Left ventricle myocardium inferior (tissue), 1 donor: Measurements from ENCODE around the gene STING1. TPM values are rescaled to one million over a fixed set of nuclear protein-coding genes. Genes with fewer than 3 reads are reported as not detected.

ENCODE experiments used
- DNase-seq: peaks from one replicate; pipeline ENCODE4 v3.0.0-alpha.2; 2020
- H3K27ac ChIP-seq: fragments of 200-600 bp; replicated peaks from 2 replicates; pipeline ENCODE4 v1.8.0; 2021
- H3K27me3 ChIP-seq: fragments of 200-600 bp; 2 replicates; pipeline ENCODE4 v1.8.0; 2021; ENCODE audit warnings: low read depth
- H3K36me3 ChIP-seq: fragments of 200-600 bp; 2 replicates; pipeline ENCODE4 v1.8.0; 2021
- H3K4me1 ChIP-seq: fragments of 200-600 bp; 2 replicates; pipeline ENCODE4 v1.8.0; 2021
- H3K4me3 ChIP-seq: fragments of 200-600 bp; 2 replicates; pipeline ENCODE4 v1.8.0; 2021; ENCODE audit warnings: mild to moderate bottlenecking, moderate library complexity
- H3K9me3 ChIP-seq: fragments of 200-600 bp; replicated peaks from 2 replicates; pipeline ENCODE4 v1.8.0; 2021
- CTCF ChIP-seq: fragments of 200-600 bp; IDR thresholded peaks from 2 replicates; pipeline ENCODE4 v1.8.0; 2021; ENCODE audit warnings: antibody characterized with exemption, mild to moderate bottlenecking, borderline replicate concordance
- intact Hi-C: fragments of 100-400 bp; cut with micrococcal nuclease; formaldehyde crosslinking; loops from one replicate; pipeline ENCODE4 v1.11.0; 2022
- total RNA-seq: library from RNA; stranded (reverse); fragmentation: NEBNext Ultra II Directional; extraction: Animal tissue kit (Norgen Biotek cat#: 25700); gene quantifications from one replicate; pipeline ENCODE4 v1.2.1, GENCODE V29; 2021
- donor health status: DM: no; HTN: yes; CAD: no; lungs with severe emphysema.

Gene STING1
- total RNA-seq, 1 donor from 2014 or later = 55.3 TPM

GRCh38 chr5:139501381-139501780 is 18.8 kb upstream of the STING1 start:
- no peak for TF ChIP-seq CTCF
- Histone ChIP-seq H3K27ac (no peak overlapping the region), H3K36me3 (no peaks in the 10 kb centered on the region), H3K4me3 (no peak overlapping the region), H3K9me3 (peaks cover 20% of the 10 kb centered on the region), H3K27me3 (no peaks in the 10 kb centered on the region), H3K4me1 (no peaks in the 10 kb centered on the region)
- no peak for DNase-seq
- intact Hi-C loops = no loop called here

GRCh38 chr5:139495638-139496435 is 13.3 kb upstream of the STING1 start:
- intact Hi-C loops = loop anchor here (10.0 kb wide), 1 partner anchor 51 kb away; no protein-coding TSS in a partner anchor
- no peaks in the 10 kb centered on the region for H3K9me3 ChIP-seq

GRCh38 chr5:139494832-139495231 is 12.3 kb upstream of the STING1 start:
- no peaks in the 10 kb centered on the region for H3K9me3 ChIP-seq
- no peaks in the 10 kb centered on the region for H3K27me3 ChIP-seq
- H3K27ac ChIP-seq = no peak overlapping the region
- DNase-seq = no peak
- H3K4me1 ChIP-seq = peaks cover 23% of the 10 kb centered on the region
- no peak overlapping the region for H3K4me3 ChIP-seq
- no peak for TF ChIP-seq CTCF
- H3K36me3 ChIP-seq = no peaks in the 10 kb centered on the region
- intact Hi-C loops = loop anchor here (10.0 kb wide), 1 partner anchor 50 kb away; no protein-coding TSS in a partner anchor

More at GRCh38 chr5:139495638-139496435, 13.3 kb upstream of the STING1 start:
- Histone ChIP-seq H3K4me1 (peaks cover 23% of the 10 kb centered on the region), H3K4me3 (no peak overlapping the region), H3K27me3 (no peaks in the 10 kb centered on the region), H3K27ac (peak overlapping the region; percentile 64), H3K36me3 (no peaks in the 10 kb centered on the region)
- no peak for TF ChIP-seq CTCF
- DNase-seq = no peak

- TF ChIP-seq CTCF = no peak
- intact Hi-C loops = loop anchor here (10.0 kb wide), 1 partner anchor 49 kb away; no protein-coding TSS in a partner anchor
- H3K27ac ChIP-seq = no peak overlapping the region
- H3K9me3 ChIP-seq = no peaks in the 10 kb centered on the region
- H3K4me3 ChIP-seq = no peak overlapping the region
- peaks cover 23% of the 10 kb centered on the region for H3K4me1 ChIP-seq
- DNase-seq = no peak
- H3K27me3 ChIP-seq = no peaks in the 10 kb centered on the region
- H3K36me3 ChIP-seq = no peaks in the 10 kb centered on the region
Measured at GRCh38 chr5:139494256-139494655, 11.7 kb upstream of the STING1 start.

- Histone ChIP-seq H3K4me3 (peak overlapping the region; percentile 9), H3K27me3 (no peaks in the 10 kb centered on the region), H3K4me1 (peaks cover 23% of the 10 kb centered on the region), H3K36me3 (no peaks in the 10 kb centered on the region), H3K27ac (peak overlapping the region; percentile 51), H3K9me3 (no peaks in the 10 kb centered on the region)
- intact Hi-C loops = loop anchor here (10.0 kb wide), 1 partner anchor 48 kb away; no protein-coding TSS in a partner anchor
- peak; percentile 18 for TF ChIP-seq CTCF
- DNase-seq = no peak
Measured at GRCh38 chr5:139492700-139493192, 10.2 kb upstream of the STING1 start.
